Measurements from ENCODE around the gene ACTL6B.
"Not testable (repeated sequence)": the region's sequence is repeated elsewhere in the genome, so short reads cannot be mapped to it uniquely, and the experiment has no call there.

DNA sequence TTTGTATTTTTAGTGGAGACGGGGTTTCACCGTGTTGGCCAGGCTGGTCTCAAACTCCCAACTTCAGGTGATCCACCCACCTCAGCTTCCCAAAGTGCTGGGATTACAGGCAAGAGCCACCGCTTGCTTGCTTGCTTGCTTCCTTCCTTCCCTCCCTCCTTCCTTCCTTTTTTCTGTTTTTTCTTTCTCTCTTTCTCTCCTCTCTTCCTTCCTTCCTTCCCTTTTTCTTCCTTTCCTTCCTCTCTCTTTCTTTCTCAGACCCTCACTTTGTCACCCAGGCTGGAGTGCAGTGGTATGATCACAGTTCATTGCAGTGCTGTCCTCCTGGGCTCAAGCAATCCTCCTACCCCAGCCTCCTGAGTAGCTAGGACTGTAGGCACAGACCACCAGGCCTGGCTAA, 44.8 kb upstream of the ACTL6B start:
- TF ChIP-seq, protein P1, sequence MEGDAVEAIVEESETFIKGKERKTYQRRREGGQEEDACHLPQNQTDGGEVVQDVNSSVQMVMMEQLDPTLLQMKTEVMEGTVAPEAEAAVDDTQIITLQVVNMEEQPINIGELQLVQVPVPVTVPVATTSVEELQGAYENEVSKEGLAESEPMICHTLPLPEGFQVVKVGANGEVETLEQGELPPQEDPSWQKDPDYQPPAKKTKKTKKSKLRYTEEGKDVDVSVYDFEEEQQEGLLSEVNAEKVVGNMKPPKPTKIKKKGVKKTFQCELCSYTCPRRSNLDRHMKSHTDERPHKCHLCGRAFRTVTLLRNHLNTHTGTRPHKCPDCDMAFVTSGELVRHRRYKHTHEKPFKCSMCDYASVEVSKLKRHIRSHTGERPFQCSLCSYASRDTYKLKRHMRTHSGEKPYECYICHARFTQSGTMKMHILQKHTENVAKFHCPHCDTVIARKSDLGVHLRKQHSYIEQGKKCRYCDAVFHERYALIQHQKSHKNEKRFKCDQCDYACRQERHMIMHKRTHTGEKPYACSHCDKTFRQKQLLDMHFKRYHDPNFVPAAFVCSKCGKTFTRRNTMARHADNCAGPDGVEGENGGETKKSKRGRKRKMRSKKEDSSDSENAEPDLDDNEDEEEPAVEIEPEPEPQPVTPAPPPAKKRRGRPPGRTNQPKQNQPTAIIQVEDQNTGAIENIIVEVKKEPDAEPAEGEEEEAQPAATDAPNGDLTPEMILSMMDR (IDR thresholded peaks at IDR 0.05; ENCODE audit: extremely low read depth in 1 of 2, insufficient read depth in 1 of 2, low read depth in 1 of 2, low read length in 2 of 2), result not testable (repeated sequence)
- TF ChIP-seq POLR2AphosphoS5 (IDR thresholded peaks at IDR 0.05; ENCODE audit: insufficient read depth, low read depth, low read length); MAX (IDR thresholded peaks at IDR 0.05; ENCODE audit: insufficient read depth, insufficient read length): not testable (repeated sequence)
